GM12878 (cell line): ENCODE measurements around the gene ADAMTSL1.

Source experiments
- BCLAF1 ChIP-seq: fragments of 450-650 bp; IDR thresholded peaks from 2 replicates; pipeline ENCODE4 v1.6.1; 2017; ENCODE audit warnings: antibody characterized with exemption, mild to moderate bottlenecking, moderate library complexity
- BRCA1 ChIP-seq: IDR thresholded peaks from 2 replicates; pipeline ENCODE4 v1.6.1; 2011; ENCODE audit warnings: low read depth, low read length, improper control_type of control experiment
- EP300 ChIP-seq, 2 experiments: fragments of 150-350 bp in 1 of 2; IDR thresholded peaks; 2 replicates each; pipeline ENCODE4 v1.6.1; 2011 to 2012; ENCODE audit warnings: low read depth in 2 of 2, low read length in 2 of 2, borderline replicate concordance in 1 of 2, improper control_type of control experiment in 1 of 2, inconsistent platforms in 1 of 2; ENCODE audit not compliant: control insufficient read depth in 1 of 2
- HCFC1 ChIP-seq: fragments of 150-350 bp; IDR thresholded peaks from 2 replicates; pipeline ENCODE4 v1.6.1; 2014; ENCODE audit warnings: low read length
- MYC ChIP-seq: IDR thresholded peaks from 2 replicates; pipeline ENCODE4 v1.6.1; 2011; ENCODE audit warnings: mild to moderate bottlenecking, low read length, moderate library complexity, inconsistent platforms; ENCODE audit not compliant: insufficient read depth, insufficient replicate concordance, insufficient read length, severe bottlenecking
- POLR2A ChIP-seq: IDR thresholded peaks from 2 replicates; pipeline ENCODE4 v1.6.1; 2011; ENCODE audit warnings: low read depth, mild to moderate bottlenecking, low read length
- YY1 ChIP-seq: IDR thresholded peaks from 2 replicates; pipeline ENCODE4 v1.6.1; 2011; ENCODE audit warnings: low read depth, mild to moderate bottlenecking, low read length
- TF ChIP-seq, protein P1 (sequence below): IDR thresholded peaks from 2 replicates; pipeline ENCODE4 v1.6.1; 2012; ENCODE audit warnings: mild to moderate bottlenecking, low read depth, low read length
- TF ChIP-seq, protein P2 (sequence below), 3 experiments: IDR thresholded peaks in 2 of 3; conservative IDR thresholded peaks in 1 of 3; 2 replicates each; pipeline ENCODE4 v1.5.1; 2011; ENCODE audit warnings: low read depth in 3 of 3, low read length in 3 of 3, mild to moderate bottlenecking in 3 of 3, control low read depth in 2 of 3, moderate library complexity in 2 of 3, inconsistent platforms in 1 of 3, mixed read lengths in 1 of 3; ENCODE audit not compliant: control insufficient read depth in 2 of 3, insufficient read depth in 1 of 3; ENCODE audit errors: extremely low read depth in 1 of 3

DNA sequence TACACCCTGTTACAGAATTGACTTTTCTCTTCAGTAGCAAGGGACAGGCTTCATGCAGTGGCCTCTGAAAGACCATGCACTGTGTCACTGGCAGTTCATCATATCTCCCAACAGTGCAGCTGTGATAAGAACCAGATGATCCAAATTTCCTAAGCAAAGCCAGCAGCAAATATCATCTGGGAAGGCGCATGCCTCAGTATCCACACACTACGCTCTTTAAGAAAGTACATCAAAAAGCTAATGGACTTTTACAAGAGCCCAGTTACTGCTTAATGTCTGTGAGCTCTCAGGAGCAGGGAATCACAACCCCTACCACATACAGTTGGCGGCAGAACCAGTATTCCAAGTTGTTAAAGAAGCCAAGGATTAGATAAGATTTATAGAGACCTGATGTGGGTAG, 25.1 kb downstream of the ADAMTSL1 start:
- TF ChIP-seq, protein P1, sequence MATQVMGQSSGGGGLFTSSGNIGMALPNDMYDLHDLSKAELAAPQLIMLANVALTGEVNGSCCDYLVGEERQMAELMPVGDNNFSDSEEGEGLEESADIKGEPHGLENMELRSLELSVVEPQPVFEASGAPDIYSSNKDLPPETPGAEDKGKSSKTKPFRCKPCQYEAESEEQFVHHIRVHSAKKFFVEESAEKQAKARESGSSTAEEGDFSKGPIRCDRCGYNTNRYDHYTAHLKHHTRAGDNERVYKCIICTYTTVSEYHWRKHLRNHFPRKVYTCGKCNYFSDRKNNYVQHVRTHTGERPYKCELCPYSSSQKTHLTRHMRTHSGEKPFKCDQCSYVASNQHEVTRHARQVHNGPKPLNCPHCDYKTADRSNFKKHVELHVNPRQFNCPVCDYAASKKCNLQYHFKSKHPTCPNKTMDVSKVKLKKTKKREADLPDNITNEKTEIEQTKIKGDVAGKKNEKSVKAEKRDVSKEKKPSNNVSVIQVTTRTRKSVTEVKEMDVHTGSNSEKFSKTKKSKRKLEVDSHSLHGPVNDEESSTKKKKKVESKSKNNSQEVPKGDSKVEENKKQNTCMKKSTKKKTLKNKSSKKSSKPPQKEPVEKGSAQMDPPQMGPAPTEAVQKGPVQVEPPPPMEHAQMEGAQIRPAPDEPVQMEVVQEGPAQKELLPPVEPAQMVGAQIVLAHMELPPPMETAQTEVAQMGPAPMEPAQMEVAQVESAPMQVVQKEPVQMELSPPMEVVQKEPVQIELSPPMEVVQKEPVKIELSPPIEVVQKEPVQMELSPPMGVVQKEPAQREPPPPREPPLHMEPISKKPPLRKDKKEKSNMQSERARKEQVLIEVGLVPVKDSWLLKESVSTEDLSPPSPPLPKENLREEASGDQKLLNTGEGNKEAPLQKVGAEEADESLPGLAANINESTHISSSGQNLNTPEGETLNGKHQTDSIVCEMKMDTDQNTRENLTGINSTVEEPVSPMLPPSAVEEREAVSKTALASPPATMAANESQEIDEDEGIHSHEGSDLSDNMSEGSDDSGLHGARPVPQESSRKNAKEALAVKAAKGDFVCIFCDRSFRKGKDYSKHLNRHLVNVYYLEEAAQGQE, result no peak
- no peak for TF ChIP-seq HCFC1
- TF ChIP-seq YY1, result no peak
- TF ChIP-seq BRCA1, result no peak
- no peak for TF ChIP-seq EP300 (IDR thresholded peaks at IDR 0.05; ENCODE audit: borderline replicate concordance in 1 of 2, control insufficient read depth in 1 of 2, low read depth in 2 of 2, low read length in 2 of 2)
- TF ChIP-seq BCLAF1, result no peak
- TF ChIP-seq POLR2A, result no peak
- TF ChIP-seq, protein P2, sequence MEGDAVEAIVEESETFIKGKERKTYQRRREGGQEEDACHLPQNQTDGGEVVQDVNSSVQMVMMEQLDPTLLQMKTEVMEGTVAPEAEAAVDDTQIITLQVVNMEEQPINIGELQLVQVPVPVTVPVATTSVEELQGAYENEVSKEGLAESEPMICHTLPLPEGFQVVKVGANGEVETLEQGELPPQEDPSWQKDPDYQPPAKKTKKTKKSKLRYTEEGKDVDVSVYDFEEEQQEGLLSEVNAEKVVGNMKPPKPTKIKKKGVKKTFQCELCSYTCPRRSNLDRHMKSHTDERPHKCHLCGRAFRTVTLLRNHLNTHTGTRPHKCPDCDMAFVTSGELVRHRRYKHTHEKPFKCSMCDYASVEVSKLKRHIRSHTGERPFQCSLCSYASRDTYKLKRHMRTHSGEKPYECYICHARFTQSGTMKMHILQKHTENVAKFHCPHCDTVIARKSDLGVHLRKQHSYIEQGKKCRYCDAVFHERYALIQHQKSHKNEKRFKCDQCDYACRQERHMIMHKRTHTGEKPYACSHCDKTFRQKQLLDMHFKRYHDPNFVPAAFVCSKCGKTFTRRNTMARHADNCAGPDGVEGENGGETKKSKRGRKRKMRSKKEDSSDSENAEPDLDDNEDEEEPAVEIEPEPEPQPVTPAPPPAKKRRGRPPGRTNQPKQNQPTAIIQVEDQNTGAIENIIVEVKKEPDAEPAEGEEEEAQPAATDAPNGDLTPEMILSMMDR (IDR thresholded peaks at IDR 0.05 in 2 of 3, conservative IDR thresholded peaks at IDR 0.05 in 1 of 3; ENCODE audit: control insufficient read depth in 2 of 3, extremely low read depth in 1 of 3, insufficient read depth in 1 of 3, low read depth in 3 of 3, low read length in 3 of 3), result no peak
- TF ChIP-seq MYC, result no peak
